SK-N-SH (cell line): ENCODE results near the gene HPS5.
"Not testable (repeated sequence)": the region's sequence is repeated elsewhere in the genome, so short reads cannot be mapped to it uniquely, and the experiment has no call there.

Experiments used
- FOXJ3 ChIP-seq: sonication (generic); formaldehyde crosslinking; IDR thresholded peaks from 2 replicates; pipeline ENCODE4 v1.5.1; 2020; ENCODE audit warnings: mild to moderate bottlenecking, missing genetic modification reagents
- JUND ChIP-seq: IDR thresholded peaks from 2 replicates; pipeline ENCODE4 v1.4.0; 2012
- RAD21 ChIP-seq: IDR thresholded peaks from 2 replicates; pipeline ENCODE4 v1.6.1; 2012; ENCODE audit warnings: mild to moderate bottlenecking, low read length
- SMC3 ChIP-seq: IDR thresholded peaks from 2 replicates; pipeline ENCODE4 v1.6.1; 2012; ENCODE audit warnings: low read depth, low read length, improper control_type of control experiment
- TAF1 ChIP-seq: IDR thresholded peaks from 2 replicates; pipeline ENCODE4 v1.6.1; 2012; ENCODE audit warnings: low read depth, mild to moderate bottlenecking, low read length, moderate library complexity, borderline replicate concordance
- TF ChIP-seq, protein P1 (sequence below): fragments of 200-600 bp; sonication (generic); IDR thresholded peaks from 2 replicates; pipeline ENCODE4 v1.6.1; 2017; ENCODE audit warnings: antibody characterized with exemption, mild to moderate bottlenecking, moderate library complexity

DNA sequence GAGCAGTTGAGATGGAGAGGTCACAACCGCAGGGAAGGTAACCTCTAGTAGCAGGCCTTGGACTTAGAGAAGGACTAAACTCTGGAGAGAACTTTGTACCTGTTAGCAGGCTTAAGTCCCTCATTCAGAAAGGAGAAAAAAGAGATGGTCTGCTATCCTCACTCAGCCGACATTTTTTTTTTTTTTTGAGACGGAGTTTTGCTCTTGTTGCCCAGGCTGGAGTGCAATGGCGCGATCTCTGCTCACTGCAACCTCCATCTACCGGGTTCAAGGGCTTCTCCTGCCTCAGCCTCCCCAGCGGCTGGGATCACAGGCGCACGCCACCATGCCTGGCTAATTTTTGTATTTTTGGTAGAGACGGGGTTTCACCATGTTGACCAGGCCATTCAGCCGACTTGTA, 1.9 kb upstream of the HPS5 start:
- TF ChIP-seq, protein P1, sequence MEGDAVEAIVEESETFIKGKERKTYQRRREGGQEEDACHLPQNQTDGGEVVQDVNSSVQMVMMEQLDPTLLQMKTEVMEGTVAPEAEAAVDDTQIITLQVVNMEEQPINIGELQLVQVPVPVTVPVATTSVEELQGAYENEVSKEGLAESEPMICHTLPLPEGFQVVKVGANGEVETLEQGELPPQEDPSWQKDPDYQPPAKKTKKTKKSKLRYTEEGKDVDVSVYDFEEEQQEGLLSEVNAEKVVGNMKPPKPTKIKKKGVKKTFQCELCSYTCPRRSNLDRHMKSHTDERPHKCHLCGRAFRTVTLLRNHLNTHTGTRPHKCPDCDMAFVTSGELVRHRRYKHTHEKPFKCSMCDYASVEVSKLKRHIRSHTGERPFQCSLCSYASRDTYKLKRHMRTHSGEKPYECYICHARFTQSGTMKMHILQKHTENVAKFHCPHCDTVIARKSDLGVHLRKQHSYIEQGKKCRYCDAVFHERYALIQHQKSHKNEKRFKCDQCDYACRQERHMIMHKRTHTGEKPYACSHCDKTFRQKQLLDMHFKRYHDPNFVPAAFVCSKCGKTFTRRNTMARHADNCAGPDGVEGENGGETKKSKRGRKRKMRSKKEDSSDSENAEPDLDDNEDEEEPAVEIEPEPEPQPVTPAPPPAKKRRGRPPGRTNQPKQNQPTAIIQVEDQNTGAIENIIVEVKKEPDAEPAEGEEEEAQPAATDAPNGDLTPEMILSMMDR, result not testable (repeated sequence)
- not testable (repeated sequence) for TF ChIP-seq TAF1; FOXJ3 (CRISPR knock-in tag); JUND; RAD21; SMC3
